ENCODE data around the gene JADE1.

The JADE1 gene

GRCh38 chr4:128831531-128832242 is 22.2 kb downstream of the JADE1 start:
- peaks cover 19% of the 10 kb centered on the region for H3K36me3 ChIP-seq (ENCODE audit: low read depth)
- no peak overlapping the region for H3K27ac ChIP-seq (ENCODE audit: poor library complexity, severe bottlenecking)
- ATAC-seq (ENCODE audit: low read depth): no peak
- no peaks in the 10 kb centered on the region for H3K9me3 ChIP-seq (ENCODE audit: severe bottlenecking)
- no peak for TF ChIP-seq CTCF (IDR thresholded peaks at IDR 0.05; ENCODE audit: poor library complexity, severe bottlenecking)
- DNase-seq (ENCODE audit: low spot score): no peak
- no peaks in the 10 kb centered on the region for H3K27me3 ChIP-seq (ENCODE audit: insufficient read depth, poor library complexity, severe bottlenecking)
- H3K4me3 ChIP-seq (ENCODE audit: severe bottlenecking): no peak overlapping the region
- no peaks in the 10 kb centered on the region for H3K4me1 ChIP-seq (ENCODE audit: insufficient read depth, poor library complexity, severe bottlenecking)

- ATAC-seq (ENCODE audit: low read depth): no peak
- H3K36me3 ChIP-seq (ENCODE audit: low read depth): peaks cover 19% of the 10 kb centered on the region
- no peak overlapping the region for H3K4me3 ChIP-seq (ENCODE audit: severe bottlenecking)
- no peaks in the 10 kb centered on the region for H3K9me3 ChIP-seq (ENCODE audit: severe bottlenecking)
- no peaks in the 10 kb centered on the region for H3K27me3 ChIP-seq (ENCODE audit: insufficient read depth, poor library complexity, severe bottlenecking)
- TF ChIP-seq CTCF (IDR thresholded peaks at IDR 0.05; ENCODE audit: poor library complexity, severe bottlenecking): no peak
- H3K27ac ChIP-seq (ENCODE audit: poor library complexity, severe bottlenecking): no peak overlapping the region
- DNase-seq (ENCODE audit: low spot score): no peak
- H3K4me1 ChIP-seq (ENCODE audit: insufficient read depth, poor library complexity, severe bottlenecking): no peaks in the 10 kb centered on the region
Observed at GRCh38 chr4:128832243-128832625, 22.7 kb downstream of the JADE1 start.

GRCh38 chr4:128835498-128836222 is 26.2 kb downstream of the JADE1 start:
- Histone ChIP-seq H3K36me3 (ENCODE audit: low read depth) (peaks cover 11% of the 10 kb centered on the region), H3K4me3 (ENCODE audit: severe bottlenecking) (no peak overlapping the region), H3K4me1 (ENCODE audit: insufficient read depth, poor library complexity, severe bottlenecking) (no peaks in the 10 kb centered on the region), H3K27ac (ENCODE audit: poor library complexity, severe bottlenecking) (no peak overlapping the region), H3K9me3 (ENCODE audit: severe bottlenecking) (peaks cover 2% of the 10 kb centered on the region), H3K27me3 (ENCODE audit: insufficient read depth, poor library complexity, severe bottlenecking) (no peaks in the 10 kb centered on the region)
- no peak for ATAC-seq (ENCODE audit: low read depth)
- no peak for TF ChIP-seq CTCF (IDR thresholded peaks at IDR 0.05; ENCODE audit: poor library complexity, severe bottlenecking)
- DNase-seq (ENCODE audit: low spot score): no peak

- H3K27me3 ChIP-seq (ENCODE audit: insufficient read depth, poor library complexity, severe bottlenecking): no peaks in the 10 kb centered on the region
- no peak for TF ChIP-seq CTCF (IDR thresholded peaks at IDR 0.05; ENCODE audit: poor library complexity, severe bottlenecking)
- H3K9me3 ChIP-seq (ENCODE audit: severe bottlenecking): peaks cover 2% of the 10 kb centered on the region
- H3K36me3 ChIP-seq (ENCODE audit: low read depth): peaks cover 5% of the 10 kb centered on the region
- no peak overlapping the region for H3K4me3 ChIP-seq (ENCODE audit: severe bottlenecking)
- DNase-seq (ENCODE audit: low spot score) (no peak), ATAC-seq (ENCODE audit: low read depth) (no peak)
- no peak overlapping the region for H3K27ac ChIP-seq (ENCODE audit: poor library complexity, severe bottlenecking)
- H3K4me1 ChIP-seq (ENCODE audit: insufficient read depth, poor library complexity, severe bottlenecking): no peaks in the 10 kb centered on the region
Observed at GRCh38 chr4:128837198-128837597, 27.7 kb downstream of the JADE1 start.

- H3K9me3 ChIP-seq (ENCODE audit: severe bottlenecking): peaks cover 2% of the 10 kb centered on the region
- H3K36me3 ChIP-seq (ENCODE audit: low read depth): no peaks in the 10 kb centered on the region
- no peaks in the 10 kb centered on the region for H3K4me1 ChIP-seq (ENCODE audit: insufficient read depth, poor library complexity, severe bottlenecking)
- no peak overlapping the region for H3K27ac ChIP-seq (ENCODE audit: poor library complexity, severe bottlenecking)
- no peaks in the 10 kb centered on the region for H3K27me3 ChIP-seq (ENCODE audit: insufficient read depth, poor library complexity, severe bottlenecking)
- DNase-seq (ENCODE audit: low spot score) (no peak), ATAC-seq (ENCODE audit: low read depth) (no peak)
- TF ChIP-seq CTCF (IDR thresholded peaks at IDR 0.05; ENCODE audit: poor library complexity, severe bottlenecking): no peak
- H3K4me3 ChIP-seq (ENCODE audit: severe bottlenecking): no peak overlapping the region
Observed at GRCh38 chr4:128837679-128838078, 28.2 kb downstream of the JADE1 start.

Measured in RWPE2 (cell line).